ENCODE data around the gene TLE6. TPM values are rescaled to one million over a fixed set of nuclear protein-coding genes. Genes with fewer than 3 reads are reported as not detected.

TLE6 gene
- polyA plus RNA-seq, 2 donors = 1.1 to 2.6 TPM

- H3K9me3 ChIP-seq (ENCODE audit: control insufficient read depth in 2 of 2, insufficient read depth in 1 of 2, low read depth in 1 of 2, low read length in 1 of 2) = no peaks in the 10 kb centered on the region
- no peak overlapping the region for H3K4me3 ChIP-seq (ENCODE audit: low read depth in 1 of 2, low read length in 2 of 2)
- WGBS, 2 donors = 21 to 25% methylated on average over 5 of the region's 5 CpGs
- no peaks in the 10 kb centered on the region for H3K36me3 ChIP-seq (ENCODE audit: control insufficient read depth in 2 of 2, insufficient read depth in 2 of 2, low read length in 1 of 2)
- H3K27ac ChIP-seq (ENCODE audit: low read depth in 2 of 2, low read length in 1 of 2) = peak overlapping the region; percentile 4 to 24
- no peaks in the 10 kb centered on the region for H3K4me1 ChIP-seq (ENCODE audit: control insufficient read depth in 2 of 2, insufficient read depth in 2 of 2, low read length in 1 of 2)
- no peaks in the 10 kb centered on the region for H3K27me3 ChIP-seq (ENCODE audit: control insufficient read depth in 1 of 2, insufficient read depth in 2 of 2, low read length in 2 of 2)
These were observed 8.3 kb upstream of the TLE6 start for GRCh38 chr19:2969104-2969504.

- 74 to 82% methylated on average over 9 of the region's 9 CpGs for WGBS, 2 donors
- H3K9me3 ChIP-seq (ENCODE audit: control insufficient read depth in 2 of 2, insufficient read depth in 1 of 2, low read depth in 1 of 2, low read length in 1 of 2) = no peaks in the 10 kb centered on the region
- peak overlapping the region; percentile 14 to 22 for H3K27ac ChIP-seq (ENCODE audit: low read depth in 2 of 2, low read length in 1 of 2)
- no peaks in the 10 kb centered on the region for H3K36me3 ChIP-seq (ENCODE audit: control insufficient read depth in 2 of 2, insufficient read depth in 2 of 2, low read length in 1 of 2)
- no peaks in the 10 kb centered on the region for H3K27me3 ChIP-seq (ENCODE audit: control insufficient read depth in 1 of 2, insufficient read depth in 2 of 2, low read length in 2 of 2)
- H3K4me3 ChIP-seq (ENCODE audit: low read depth in 1 of 2, low read length in 2 of 2) = no peak overlapping the region
- H3K4me1 ChIP-seq (ENCODE audit: control insufficient read depth in 2 of 2, insufficient read depth in 2 of 2, low read length in 1 of 2) = no peaks in the 10 kb centered on the region
These were observed 7.0 kb upstream of the TLE6 start for GRCh38 chr19:2970201-2970835.

GRCh38 chr19:2973229-2973628 lies 4.1 kb upstream of the TLE6 start:
- Histone ChIP-seq H3K27me3 (ENCODE audit: control insufficient read depth in 1 of 2, insufficient read depth in 2 of 2, low read length in 2 of 2) (no peaks in the 10 kb centered on the region), H3K9me3 (ENCODE audit: control insufficient read depth in 2 of 2, insufficient read depth in 1 of 2, low read depth in 1 of 2, low read length in 1 of 2) (no peaks in the 10 kb centered on the region), H3K27ac (ENCODE audit: low read depth in 2 of 2, low read length in 1 of 2) (peak overlapping the region in 1 of 2 donors; percentile 10), H3K36me3 (ENCODE audit: control insufficient read depth in 2 of 2, insufficient read depth in 2 of 2, low read length in 1 of 2) (no peaks in the 10 kb centered on the region), H3K4me3 (ENCODE audit: low read depth in 1 of 2, low read length in 2 of 2) (no peak overlapping the region), H3K4me1 (ENCODE audit: control insufficient read depth in 2 of 2, insufficient read depth in 2 of 2, low read length in 1 of 2) (peaks cover 0 to 4% of the 10 kb centered on the region in 2 donors)
- WGBS, 2 donors = 59 to 68% methylated on average over 8 of the region's 8 CpGs

- H3K27ac ChIP-seq (ENCODE audit: low read depth in 2 of 2, low read length in 1 of 2) = no peak overlapping the region
- WGBS, 2 donors = 28 to 37% methylated on average over 13 to 14 of the region's 14 CpGs
- no peaks in the 10 kb centered on the region for H3K36me3 ChIP-seq (ENCODE audit: control insufficient read depth in 2 of 2, insufficient read depth in 2 of 2, low read length in 1 of 2)
- H3K4me3 ChIP-seq (ENCODE audit: low read depth in 1 of 2, low read length in 2 of 2) = no peak overlapping the region
- peaks cover 0 to 4% of the 10 kb centered on the region in 2 donors for H3K4me1 ChIP-seq (ENCODE audit: control insufficient read depth in 2 of 2, insufficient read depth in 2 of 2, low read length in 1 of 2)
- H3K9me3 ChIP-seq (ENCODE audit: control insufficient read depth in 2 of 2, insufficient read depth in 1 of 2, low read depth in 1 of 2, low read length in 1 of 2) = no peaks in the 10 kb centered on the region
- no peaks in the 10 kb centered on the region for H3K27me3 ChIP-seq (ENCODE audit: control insufficient read depth in 1 of 2, insufficient read depth in 2 of 2, low read length in 2 of 2)
These were observed 2.9 kb upstream of the TLE6 start for GRCh38 chr19:2974342-2975041.

GRCh38 chr19:2976609-2977000 lies 759 bp upstream of the TLE6 start:
- Histone ChIP-seq H3K4me1 (ENCODE audit: control insufficient read depth in 2 of 2, insufficient read depth in 2 of 2, low read length in 1 of 2) (peaks cover 0 to 4% of the 10 kb centered on the region in 2 donors), H3K9me3 (ENCODE audit: control insufficient read depth in 2 of 2, insufficient read depth in 1 of 2, low read depth in 1 of 2, low read length in 1 of 2) (no peaks in the 10 kb centered on the region), H3K27me3 (ENCODE audit: control insufficient read depth in 1 of 2, insufficient read depth in 2 of 2, low read length in 2 of 2) (no peaks in the 10 kb centered on the region), H3K4me3 (ENCODE audit: low read depth in 1 of 2, low read length in 2 of 2) (peak overlapping the region; percentile 31 to 50), H3K36me3 (ENCODE audit: control insufficient read depth in 2 of 2, insufficient read depth in 2 of 2, low read length in 1 of 2) (no peaks in the 10 kb centered on the region), H3K27ac (ENCODE audit: low read depth in 2 of 2, low read length in 1 of 2) (no peak overlapping the region)
- 9 to 13% methylated on average over 15 of the region's 15 CpGs for WGBS, 2 donors

GRCh38 chr19:2977746-2978138 lies 378 bp downstream of the TLE6 start:
- no peak overlapping the region for H3K4me3 ChIP-seq (ENCODE audit: low read depth in 1 of 2, low read length in 2 of 2)
- WGBS, 2 donors = 44 to 45% methylated on average over 10 of the region's 10 CpGs

GRCh38 chr19:2978166-2978767 lies 903 bp downstream of the TLE6 start:
- Histone ChIP-seq H3K36me3 (ENCODE audit: control insufficient read depth in 2 of 2, insufficient read depth in 2 of 2, low read length in 1 of 2) (no peaks in the 10 kb centered on the region), H3K9me3 (ENCODE audit: control insufficient read depth in 2 of 2, insufficient read depth in 1 of 2, low read depth in 1 of 2, low read length in 1 of 2) (no peaks in the 10 kb centered on the region), H3K4me3 (ENCODE audit: low read depth in 1 of 2, low read length in 2 of 2) (no peak overlapping the region), H3K27me3 (ENCODE audit: control insufficient read depth in 1 of 2, insufficient read depth in 2 of 2, low read length in 2 of 2) (no peaks in the 10 kb centered on the region), H3K4me1 (ENCODE audit: control insufficient read depth in 2 of 2, insufficient read depth in 2 of 2, low read length in 1 of 2) (peaks cover 6 to 10% of the 10 kb centered on the region in 2 donors), H3K27ac (ENCODE audit: low read depth in 2 of 2, low read length in 1 of 2) (no peak overlapping the region)
- 60 to 70% methylated on average over 11 of the region's 11 CpGs for WGBS, 2 donors

More at GRCh38 chr19:2977746-2978138, 378 bp downstream of the TLE6 start:
- peak overlapping the region in 1 of 2 donors; percentile 17 for H3K27ac ChIP-seq (ENCODE audit: low read depth in 2 of 2, low read length in 1 of 2)
- peaks cover 2 to 7% of the 10 kb centered on the region in 2 donors for H3K4me1 ChIP-seq (ENCODE audit: control insufficient read depth in 2 of 2, insufficient read depth in 2 of 2, low read length in 1 of 2)
- H3K27me3 ChIP-seq (ENCODE audit: control insufficient read depth in 1 of 2, insufficient read depth in 2 of 2, low read length in 2 of 2) = no peaks in the 10 kb centered on the region
- no peaks in the 10 kb centered on the region for H3K9me3 ChIP-seq (ENCODE audit: control insufficient read depth in 2 of 2, insufficient read depth in 1 of 2, low read depth in 1 of 2, low read length in 1 of 2)
- no peaks in the 10 kb centered on the region for H3K36me3 ChIP-seq (ENCODE audit: control insufficient read depth in 2 of 2, insufficient read depth in 2 of 2, low read length in 1 of 2)

- Histone ChIP-seq H3K27ac (ENCODE audit: low read depth in 2 of 2, low read length in 1 of 2) (no peak overlapping the region), H3K36me3 (ENCODE audit: control insufficient read depth in 2 of 2, insufficient read depth in 2 of 2, low read length in 1 of 2) (no peaks in the 10 kb centered on the region), H3K4me1 (ENCODE audit: control insufficient read depth in 2 of 2, insufficient read depth in 2 of 2, low read length in 1 of 2) (peaks cover 8 to 14% of the 10 kb centered on the region in 2 donors), H3K4me3 (ENCODE audit: low read depth in 1 of 2, low read length in 2 of 2) (no peak overlapping the region), H3K27me3 (ENCODE audit: control insufficient read depth in 1 of 2, insufficient read depth in 2 of 2, low read length in 2 of 2) (no peaks in the 10 kb centered on the region), H3K9me3 (ENCODE audit: control insufficient read depth in 2 of 2, insufficient read depth in 1 of 2, low read depth in 1 of 2, low read length in 1 of 2) (no peaks in the 10 kb centered on the region)
- 72 to 86% methylated on average over 9 of the region's 9 CpGs for WGBS, 2 donors
These were observed 1.4 kb downstream of the TLE6 start for GRCh38 chr19:2978772-2979171.

- Histone ChIP-seq H3K4me1 (ENCODE audit: control insufficient read depth in 2 of 2, insufficient read depth in 2 of 2, low read length in 1 of 2) (peaks cover 9 to 12% of the 10 kb centered on the region in 2 donors), H3K4me3 (ENCODE audit: low read depth in 1 of 2, low read length in 2 of 2) (no peak overlapping the region), H3K36me3 (ENCODE audit: control insufficient read depth in 2 of 2, insufficient read depth in 2 of 2, low read length in 1 of 2) (no peaks in the 10 kb centered on the region), H3K9me3 (ENCODE audit: control insufficient read depth in 2 of 2, insufficient read depth in 1 of 2, low read depth in 1 of 2, low read length in 1 of 2) (no peaks in the 10 kb centered on the region), H3K27me3 (ENCODE audit: control insufficient read depth in 1 of 2, insufficient read depth in 2 of 2, low read length in 2 of 2) (no peaks in the 10 kb centered on the region), H3K27ac (ENCODE audit: low read depth in 2 of 2, low read length in 1 of 2) (no peak overlapping the region)
- WGBS, 2 donors = 79 to 83% methylated on average over 5 of the region's 5 CpGs
These were observed 4.5 kb downstream of the TLE6 start for GRCh38 chr19:2981898-2982297.

All from esophagus (tissue), 2 donors.